Gastroesophageal sphincter (tissue), 3 donors: ENCODE data around the gene CDC42.
"Not testable (repeated sequence)": the region's sequence is repeated elsewhere in the genome, so short reads cannot be mapped to it uniquely, and the experiment has no call there.

Source experiments
- POLR2AphosphoS5 ChIP-seq: sonication (generic); formaldehyde crosslinking; IDR thresholded peaks from one replicate; pipeline ENCODE4 v1.6.1; 2017; ENCODE audit warnings: antibody characterized with exemption
- TF ChIP-seq, protein P1 (sequence below), 4 experiments: fragments of 200-600 bp in 2 of 4; fragments of 450-650 bp in 2 of 4; sonication (generic) in 1 of 4; IDR thresholded peaks; one replicate each; pipeline ENCODE4 v1.5.1; 2017 to 2019; ENCODE audit warnings: antibody characterized with exemption in 4 of 4, mild to moderate bottlenecking in 2 of 4, moderate library complexity in 2 of 4

DNA sequence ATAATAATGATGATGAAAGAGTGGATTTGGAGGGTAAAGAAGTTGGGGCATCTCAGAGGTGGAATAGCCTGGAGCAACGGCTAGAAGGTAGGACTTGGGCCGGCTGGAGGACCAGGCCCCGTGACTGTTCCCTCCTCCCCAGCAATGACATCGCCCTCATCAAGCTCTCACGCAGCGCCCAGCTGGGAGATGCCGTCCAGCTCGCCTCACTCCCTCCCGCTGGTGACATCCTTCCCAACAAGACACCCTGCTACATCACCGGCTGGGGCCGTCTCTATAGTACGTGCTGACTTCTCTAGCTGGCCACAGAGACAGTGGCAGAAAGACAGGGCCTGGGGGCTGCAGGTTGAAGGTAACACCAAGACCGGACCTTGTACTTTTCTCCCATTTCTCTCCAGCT is 45.8 kb upstream of the CDC42 start:
- TF ChIP-seq, protein P1, sequence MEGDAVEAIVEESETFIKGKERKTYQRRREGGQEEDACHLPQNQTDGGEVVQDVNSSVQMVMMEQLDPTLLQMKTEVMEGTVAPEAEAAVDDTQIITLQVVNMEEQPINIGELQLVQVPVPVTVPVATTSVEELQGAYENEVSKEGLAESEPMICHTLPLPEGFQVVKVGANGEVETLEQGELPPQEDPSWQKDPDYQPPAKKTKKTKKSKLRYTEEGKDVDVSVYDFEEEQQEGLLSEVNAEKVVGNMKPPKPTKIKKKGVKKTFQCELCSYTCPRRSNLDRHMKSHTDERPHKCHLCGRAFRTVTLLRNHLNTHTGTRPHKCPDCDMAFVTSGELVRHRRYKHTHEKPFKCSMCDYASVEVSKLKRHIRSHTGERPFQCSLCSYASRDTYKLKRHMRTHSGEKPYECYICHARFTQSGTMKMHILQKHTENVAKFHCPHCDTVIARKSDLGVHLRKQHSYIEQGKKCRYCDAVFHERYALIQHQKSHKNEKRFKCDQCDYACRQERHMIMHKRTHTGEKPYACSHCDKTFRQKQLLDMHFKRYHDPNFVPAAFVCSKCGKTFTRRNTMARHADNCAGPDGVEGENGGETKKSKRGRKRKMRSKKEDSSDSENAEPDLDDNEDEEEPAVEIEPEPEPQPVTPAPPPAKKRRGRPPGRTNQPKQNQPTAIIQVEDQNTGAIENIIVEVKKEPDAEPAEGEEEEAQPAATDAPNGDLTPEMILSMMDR (IDR thresholded peaks at IDR 0.05) = not testable (repeated sequence)
- TF ChIP-seq POLR2AphosphoS5 = not testable (repeated sequence)
